C4-2B (cell line): Measurements from ENCODE around the gene OR2C1.

Source experiments
- ZFX ChIP-seq: fragments of 450-650 bp; IDR thresholded peaks from 2 replicates; pipeline ENCODE4 v1.6.1; 2017
- TF ChIP-seq, protein P1 (sequence below): fragments of 450-650 bp; conservative IDR thresholded peaks from 2 replicates; pipeline ENCODE4 v1.5.1; 2017; ENCODE audit warnings: mild to moderate bottlenecking

DNA sequence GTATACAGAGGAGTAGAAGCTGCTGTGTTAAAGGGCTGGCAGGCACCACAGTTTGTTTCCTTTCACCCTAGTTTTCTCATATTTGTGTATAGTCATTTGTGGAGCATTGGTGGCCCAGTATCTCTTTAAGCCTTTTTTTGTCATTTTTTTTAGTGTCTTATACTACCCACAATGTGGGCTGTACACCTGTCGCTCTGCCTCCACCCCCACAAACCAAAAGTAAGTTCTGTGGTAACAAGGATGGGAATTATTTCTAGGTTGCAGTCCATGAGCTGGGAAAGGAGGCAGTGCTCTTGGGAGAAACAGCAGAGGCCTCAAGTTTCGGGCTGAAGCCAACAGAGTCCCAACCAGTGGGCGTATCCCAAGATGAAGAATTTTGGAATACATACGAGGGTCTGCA lies 44.2 kb upstream of the OR2C1 start:
- TF ChIP-seq, protein P1, sequence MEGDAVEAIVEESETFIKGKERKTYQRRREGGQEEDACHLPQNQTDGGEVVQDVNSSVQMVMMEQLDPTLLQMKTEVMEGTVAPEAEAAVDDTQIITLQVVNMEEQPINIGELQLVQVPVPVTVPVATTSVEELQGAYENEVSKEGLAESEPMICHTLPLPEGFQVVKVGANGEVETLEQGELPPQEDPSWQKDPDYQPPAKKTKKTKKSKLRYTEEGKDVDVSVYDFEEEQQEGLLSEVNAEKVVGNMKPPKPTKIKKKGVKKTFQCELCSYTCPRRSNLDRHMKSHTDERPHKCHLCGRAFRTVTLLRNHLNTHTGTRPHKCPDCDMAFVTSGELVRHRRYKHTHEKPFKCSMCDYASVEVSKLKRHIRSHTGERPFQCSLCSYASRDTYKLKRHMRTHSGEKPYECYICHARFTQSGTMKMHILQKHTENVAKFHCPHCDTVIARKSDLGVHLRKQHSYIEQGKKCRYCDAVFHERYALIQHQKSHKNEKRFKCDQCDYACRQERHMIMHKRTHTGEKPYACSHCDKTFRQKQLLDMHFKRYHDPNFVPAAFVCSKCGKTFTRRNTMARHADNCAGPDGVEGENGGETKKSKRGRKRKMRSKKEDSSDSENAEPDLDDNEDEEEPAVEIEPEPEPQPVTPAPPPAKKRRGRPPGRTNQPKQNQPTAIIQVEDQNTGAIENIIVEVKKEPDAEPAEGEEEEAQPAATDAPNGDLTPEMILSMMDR = no peak
- no peak for TF ChIP-seq ZFX
